ENCODE measurements around the gene GINS1.

Gene GINS1

DNA sequence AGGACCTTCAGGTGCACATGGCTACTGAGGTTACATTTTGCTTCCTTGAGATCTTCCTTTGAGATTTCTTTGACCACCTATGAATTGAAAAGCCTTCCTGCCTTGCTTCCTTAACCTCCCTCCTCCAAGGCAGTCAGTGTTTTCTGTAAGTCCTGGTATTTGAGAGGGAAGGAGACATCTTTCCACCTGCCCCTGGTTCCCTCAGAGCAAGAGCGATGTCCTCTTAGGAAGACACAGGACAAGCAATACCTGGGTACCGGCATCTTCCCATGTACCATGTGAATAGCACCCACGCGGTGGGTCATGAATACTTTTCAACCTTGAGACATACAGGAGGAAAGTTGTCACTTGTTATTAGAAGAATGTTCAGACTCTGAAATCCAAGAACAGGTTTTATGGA lies 37.1 kb downstream of the GINS1 start:
- no peak overlapping the region for H3K4me3 ChIP-seq (IDR thresholded peaks at IDR 0.05; ENCODE audit: insufficient read depth, low read depth, low read length)
- H2AFZ ChIP-seq (ENCODE audit: low read depth), result no peak overlapping the region
- no peaks in the 10 kb centered on the region for H3K79me2 ChIP-seq (ENCODE audit: insufficient read depth, low read depth)
- H4K20me1 ChIP-seq (ENCODE audit: insufficient read depth), result no peaks in the 10 kb centered on the region
- H3K27ac ChIP-seq, result no peak overlapping the region
- H3K36me3 ChIP-seq (ENCODE audit: insufficient read depth), result no peaks in the 10 kb centered on the region
- no peaks in the 10 kb centered on the region for H3K27me3 ChIP-seq (ENCODE audit: insufficient read depth, low read depth)
- TF ChIP-seq CTCF (conservative IDR thresholded peaks at IDR 0.05; ENCODE audit: low read depth, low read length), result no peak
- H3K9ac ChIP-seq, result no peak overlapping the region
- no peak overlapping the region for H3K4me2 ChIP-seq
- no peaks in the 10 kb centered on the region for H3K4me1 ChIP-seq (ENCODE audit: low read depth, poor library complexity, severe bottlenecking)

DNA sequence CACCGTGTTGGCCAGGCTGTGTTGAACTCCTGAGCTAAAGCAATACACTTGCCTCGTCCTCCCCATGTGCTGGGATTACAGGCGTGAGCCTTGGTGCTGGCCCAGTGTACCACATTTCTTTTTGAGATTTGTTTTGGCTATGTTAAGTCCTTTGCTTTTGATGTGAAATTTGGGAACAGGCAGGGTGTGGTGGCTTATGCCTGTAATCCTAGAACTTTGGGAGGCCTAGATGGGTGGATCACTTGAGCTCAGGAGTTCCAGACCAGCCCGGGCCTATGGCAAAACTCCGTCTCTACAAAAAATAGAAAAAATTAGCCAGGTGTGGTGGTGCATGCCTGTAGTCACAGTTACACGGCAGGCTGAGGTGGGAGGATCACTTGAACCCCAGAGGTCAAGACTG lies 40.2 kb downstream of the GINS1 start:
- H2AFZ ChIP-seq (ENCODE audit: low read depth), result no peak overlapping the region
- H4K20me1 ChIP-seq (ENCODE audit: insufficient read depth), result no peaks in the 10 kb centered on the region
- no peaks in the 10 kb centered on the region for H3K4me1 ChIP-seq (ENCODE audit: low read depth, poor library complexity, severe bottlenecking)
- no peaks in the 10 kb centered on the region for H3K79me2 ChIP-seq (ENCODE audit: insufficient read depth, low read depth)
- no peak overlapping the region for H3K4me3 ChIP-seq (IDR thresholded peaks at IDR 0.05; ENCODE audit: insufficient read depth, low read depth, low read length)
- no peaks in the 10 kb centered on the region for H3K27me3 ChIP-seq (ENCODE audit: insufficient read depth, low read depth)
- no peak overlapping the region for H3K27ac ChIP-seq
- H3K4me2 ChIP-seq, result no peak overlapping the region
- H3K36me3 ChIP-seq (ENCODE audit: insufficient read depth), result no peaks in the 10 kb centered on the region
- H3K9ac ChIP-seq, result no peak overlapping the region
- TF ChIP-seq CTCF (conservative IDR thresholded peaks at IDR 0.05; ENCODE audit: low read depth, low read length), result no peak

- H3K4me1 ChIP-seq (ENCODE audit: low read depth, poor library complexity, severe bottlenecking), result no peaks in the 10 kb centered on the region
- no peaks in the 10 kb centered on the region for H4K20me1 ChIP-seq (ENCODE audit: insufficient read depth)
- no peak overlapping the region for H2AFZ ChIP-seq (ENCODE audit: low read depth)
- H3K27ac ChIP-seq, result no peak overlapping the region
- no peaks in the 10 kb centered on the region for H3K36me3 ChIP-seq (ENCODE audit: insufficient read depth)
- H3K9ac ChIP-seq, result no peak overlapping the region
- no peak for TF ChIP-seq CTCF (conservative IDR thresholded peaks at IDR 0.05; ENCODE audit: low read depth, low read length)
- H3K27me3 ChIP-seq (ENCODE audit: insufficient read depth, low read depth), result no peaks in the 10 kb centered on the region
- H3K79me2 ChIP-seq (ENCODE audit: insufficient read depth, low read depth), result no peaks in the 10 kb centered on the region
- no peak overlapping the region for H3K4me3 ChIP-seq (IDR thresholded peaks at IDR 0.05; ENCODE audit: insufficient read depth, low read depth, low read length)
- no peak overlapping the region for H3K4me2 ChIP-seq
Measured at GRCh38 chr20:25452333-25452732, 44.9 kb downstream of the GINS1 start.

- no peaks in the 10 kb centered on the region for H3K27me3 ChIP-seq (ENCODE audit: insufficient read depth, low read depth)
- H3K27ac ChIP-seq, result no peak overlapping the region
- no peak overlapping the region for H3K4me3 ChIP-seq (IDR thresholded peaks at IDR 0.05; ENCODE audit: insufficient read depth, low read depth, low read length)
- H2AFZ ChIP-seq (ENCODE audit: low read depth), result no peak overlapping the region
- no peaks in the 10 kb centered on the region for H3K4me1 ChIP-seq (ENCODE audit: low read depth, poor library complexity, severe bottlenecking)
- no peaks in the 10 kb centered on the region for H4K20me1 ChIP-seq (ENCODE audit: insufficient read depth)
- no peak overlapping the region for H3K4me2 ChIP-seq
- H3K79me2 ChIP-seq (ENCODE audit: insufficient read depth, low read depth), result no peaks in the 10 kb centered on the region
- H3K36me3 ChIP-seq (ENCODE audit: insufficient read depth), result no peaks in the 10 kb centered on the region
- H3K9ac ChIP-seq, result no peak overlapping the region
- no peak for TF ChIP-seq CTCF (conservative IDR thresholded peaks at IDR 0.05; ENCODE audit: low read depth, low read length)
Measured at GRCh38 chr20:25453035-25453810, 45.8 kb downstream of the GINS1 start.
